GM21619 (cell line): Measurements from ENCODE around the gene PROS1.
"Not testable (repeated sequence)": the region's sequence is repeated elsewhere in the genome, so short reads cannot be mapped to it uniquely, and the experiment has no call there.

ENCODE experiments used
- ATAC-seq: cut with Tn5 transposase; IDR thresholded peaks from one replicate; pipeline ENCODE4 v1.9.1; 2021; ENCODE audit not compliant: unreplicated experiment

PROS1 gene

DNA sequence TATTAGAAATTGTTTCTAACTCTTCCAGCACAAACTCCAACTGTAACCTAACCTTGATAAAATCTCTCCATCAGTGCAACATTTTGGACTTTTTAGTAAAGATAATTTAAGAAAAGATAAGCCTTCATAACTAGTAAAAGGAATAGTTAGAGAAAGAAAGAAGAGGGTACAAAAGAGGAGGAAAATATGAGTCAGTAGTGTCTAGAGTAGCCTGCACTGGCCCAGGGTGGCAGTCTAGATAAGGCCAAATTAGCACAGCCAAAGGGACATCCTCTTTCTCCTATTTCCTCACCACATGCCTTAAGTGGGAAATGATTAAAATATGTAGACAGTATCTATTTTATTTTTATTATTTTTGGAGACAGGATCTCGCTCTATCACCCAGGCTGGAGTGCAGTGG is 3.7 kb downstream of the PROS1 start:
- ATAC-seq: no peak

GRCh38 chr3:93969443-93969842 is 4.3 kb downstream of the PROS1 start:
- ATAC-seq: no peak

GRCh38 chr3:93965106-93965505 is 8.6 kb downstream of the PROS1 start:
- not testable (repeated sequence) for ATAC-seq

- ATAC-seq: no peak
These were observed 10.9 kb downstream of the PROS1 start for GRCh38 chr3:93962798-93963197.

DNA sequence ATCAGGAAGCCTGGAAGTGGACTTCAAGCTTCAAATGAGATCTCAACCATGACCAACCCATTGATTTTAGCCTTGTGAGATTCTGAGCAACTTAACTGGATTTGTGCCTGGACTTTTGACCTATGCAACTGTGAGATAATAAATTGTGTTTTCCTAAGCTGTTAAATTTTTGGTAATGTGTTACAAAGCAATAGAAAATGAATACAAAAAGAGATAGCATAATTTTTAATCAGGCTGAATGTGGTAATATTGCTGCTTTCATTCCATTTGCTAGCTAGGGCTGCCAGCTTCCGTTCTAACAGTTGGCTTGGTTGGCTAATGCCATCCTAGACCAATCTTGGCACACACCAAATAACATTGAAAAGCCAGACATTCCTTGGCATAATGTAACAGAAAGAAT is 12.2 kb downstream of the PROS1 start:
- no peak for ATAC-seq

DNA sequence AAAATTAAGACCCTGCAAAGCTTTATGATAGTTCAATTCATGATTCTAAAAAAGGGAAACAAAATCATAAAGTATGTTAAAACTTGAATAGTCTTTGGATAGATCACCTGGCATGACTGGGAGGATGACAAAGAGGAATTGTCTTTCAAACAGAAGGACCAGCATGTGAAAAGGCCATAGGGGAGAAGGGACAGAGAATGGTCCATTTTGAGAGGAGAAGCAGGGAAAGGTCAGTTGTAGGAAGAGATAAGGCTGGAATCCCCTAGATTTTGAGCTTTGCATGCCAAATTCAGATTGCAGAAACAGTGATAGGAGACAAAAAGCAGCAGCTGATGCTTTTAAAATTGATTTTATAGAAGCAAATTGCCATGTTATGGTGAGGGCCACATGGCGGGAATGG is 12.7 kb downstream of the PROS1 start:
- ATAC-seq: no peak

GRCh38 chr3:93949958-93950357 is 23.7 kb downstream of the PROS1 start:
- ATAC-seq: not testable (repeated sequence)

GRCh38 chr3:93937485-93937884 is 36.2 kb downstream of the PROS1 start:
- ATAC-seq: not testable (repeated sequence)

- no peak for ATAC-seq
These were observed 37.1 kb downstream of the PROS1 start for GRCh38 chr3:93936549-93936948.

DNA sequence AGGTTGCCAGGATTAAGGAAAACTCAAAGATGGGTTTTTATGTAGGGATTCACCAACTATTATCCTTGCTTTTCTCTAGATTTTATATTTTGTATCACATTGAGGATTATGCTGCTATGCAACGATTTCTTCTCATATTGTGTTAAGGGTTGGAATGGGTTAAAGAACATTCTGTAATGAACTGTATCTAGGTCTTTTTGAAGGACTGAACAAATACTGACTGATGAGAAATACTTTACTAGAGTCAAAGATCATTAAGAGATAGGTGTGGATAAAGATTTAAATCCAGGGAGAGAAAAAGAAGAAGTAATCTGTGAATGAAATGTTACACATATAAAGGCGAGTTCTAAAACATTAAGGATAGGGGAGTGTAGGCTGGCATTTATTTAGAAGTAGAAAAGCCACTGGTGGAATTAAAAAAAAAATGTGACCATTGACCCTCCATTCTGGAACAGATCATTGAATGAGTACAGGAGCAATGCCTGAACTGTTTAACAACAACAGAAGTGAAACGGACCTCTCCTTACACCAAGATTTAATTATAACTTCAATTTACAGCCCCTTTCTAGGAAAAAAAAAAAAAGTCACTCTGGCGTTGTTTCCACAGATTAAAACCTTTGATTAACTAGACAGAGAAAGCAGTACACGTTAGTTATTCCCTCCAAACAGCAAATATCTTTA is 39.2 kb downstream of the PROS1 start:
- no peak for ATAC-seq

DNA sequence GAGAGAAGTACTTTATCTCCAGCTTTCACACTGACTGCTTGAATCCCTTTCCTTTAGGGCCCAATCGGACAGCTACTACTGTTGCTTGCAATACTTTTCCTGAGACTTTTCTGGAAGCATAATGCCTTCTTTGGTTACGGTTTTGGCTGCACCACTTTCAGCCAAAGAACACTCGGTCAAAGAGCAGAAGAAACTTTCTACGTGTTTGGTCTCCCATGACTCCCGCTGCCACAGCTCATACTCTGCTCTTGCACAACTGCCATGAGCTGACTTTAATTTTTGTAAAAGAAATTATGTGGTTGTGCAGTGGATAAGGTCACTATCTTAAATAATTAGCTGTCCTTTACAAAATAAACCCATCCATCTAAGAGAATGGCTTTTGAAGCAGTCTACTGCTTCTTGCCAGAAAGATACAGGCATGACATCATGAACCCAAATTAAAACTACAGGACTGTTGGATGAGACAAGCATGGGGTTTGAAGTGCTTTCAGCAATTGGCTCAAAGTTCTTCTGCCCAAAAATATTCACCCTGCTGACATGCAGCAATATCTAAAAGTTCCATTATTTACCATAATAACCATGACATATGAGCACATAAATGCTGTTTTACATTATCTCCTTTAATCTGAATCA is 42.0 kb downstream of the PROS1 start:
- ATAC-seq: no peak

GRCh38 chr3:93930041-93930440 is 43.7 kb downstream of the PROS1 start:
- no peak for ATAC-seq

GRCh38 chr3:93926789-93927188 is 46.9 kb downstream of the PROS1 start:
- ATAC-seq: no peak

DNA sequence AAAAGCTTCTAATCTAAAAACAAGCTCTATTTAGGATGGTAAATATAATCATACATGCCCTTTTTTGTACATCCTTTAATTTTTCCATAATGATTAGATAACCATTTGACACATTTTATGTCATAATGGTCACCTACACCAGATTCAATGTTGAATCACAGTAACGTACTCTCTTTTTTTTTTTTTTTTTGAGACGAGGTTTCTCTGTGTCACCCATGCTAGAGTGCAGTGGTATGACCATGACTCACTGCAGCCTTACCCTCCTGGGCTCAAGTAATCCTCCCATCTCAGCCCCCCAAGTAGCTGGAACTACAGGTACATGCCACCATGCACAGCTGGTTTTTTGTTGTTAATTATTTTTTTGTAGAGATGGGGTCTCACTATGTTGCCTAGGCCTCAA is 49.2 kb downstream of the PROS1 start:
- ATAC-seq: no peak

DNA sequence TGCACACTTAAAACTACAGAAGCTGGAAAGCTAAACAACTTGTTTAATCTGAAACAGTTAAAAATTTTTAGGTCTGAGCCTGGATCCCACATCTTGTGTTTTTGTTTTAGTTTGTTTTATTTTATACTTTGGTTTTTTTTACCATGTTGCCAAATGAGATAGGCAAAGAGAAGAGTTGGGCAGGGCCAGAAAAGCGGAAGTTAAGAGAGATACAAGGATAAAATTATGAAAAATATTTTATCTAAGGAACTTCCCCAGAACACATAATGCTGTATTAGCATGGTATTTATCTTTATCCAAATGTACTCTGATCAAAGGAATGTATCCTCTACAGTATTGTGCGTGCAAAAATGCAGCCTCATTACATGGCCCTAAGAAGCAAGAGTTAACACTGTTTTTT is 50.7 kb downstream of the PROS1 start:
- ATAC-seq: no peak

DNA sequence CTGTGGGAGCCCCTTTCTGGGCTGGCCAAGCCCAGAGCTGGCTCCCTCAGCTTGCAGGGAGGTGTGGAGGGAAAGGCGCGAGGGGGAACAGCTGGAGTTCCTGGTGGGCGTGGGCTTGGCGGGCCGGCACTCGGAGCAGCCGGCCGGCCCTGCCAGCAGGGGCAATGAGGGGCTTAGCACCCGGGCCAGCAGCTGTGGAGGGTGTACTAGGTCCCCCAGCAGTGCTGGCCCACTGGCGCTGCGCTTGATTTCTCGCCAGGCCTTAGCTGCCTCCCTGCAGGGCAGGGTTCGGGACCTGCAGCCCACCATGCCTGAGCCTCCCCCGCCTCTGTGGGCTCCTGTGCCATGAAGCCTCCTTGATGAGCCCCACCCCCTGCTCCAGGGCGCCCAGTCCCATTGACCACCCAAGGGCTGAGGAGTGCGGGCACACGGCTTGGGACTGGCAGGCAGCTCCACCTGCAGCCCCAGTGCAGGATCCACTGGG is 56.1 kb downstream of the PROS1 start:
- not testable (repeated sequence) for ATAC-seq

DNA sequence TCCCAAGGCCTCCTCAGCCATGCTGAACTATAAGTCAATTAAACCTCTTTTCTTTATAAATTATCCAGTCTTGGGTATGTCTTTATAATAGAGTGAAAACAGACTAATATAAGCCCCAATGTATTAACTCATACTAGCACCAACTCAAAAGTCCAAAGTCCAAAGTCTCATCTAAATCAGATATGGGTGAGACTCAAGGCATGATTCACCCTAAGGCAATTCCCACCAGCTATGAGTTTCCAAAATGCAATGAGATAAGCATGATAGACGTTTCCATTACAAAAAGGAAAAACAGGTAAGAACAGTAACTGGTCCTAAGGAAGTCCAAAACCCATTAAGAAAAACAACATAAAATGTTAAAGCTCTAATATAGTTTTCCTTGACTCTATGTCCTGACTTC is 60.1 kb downstream of the PROS1 start:
- not testable (repeated sequence) for ATAC-seq

GRCh38 chr3:93911206-93911605 is 62.5 kb downstream of the PROS1 start:
- ATAC-seq: no peak

DNA sequence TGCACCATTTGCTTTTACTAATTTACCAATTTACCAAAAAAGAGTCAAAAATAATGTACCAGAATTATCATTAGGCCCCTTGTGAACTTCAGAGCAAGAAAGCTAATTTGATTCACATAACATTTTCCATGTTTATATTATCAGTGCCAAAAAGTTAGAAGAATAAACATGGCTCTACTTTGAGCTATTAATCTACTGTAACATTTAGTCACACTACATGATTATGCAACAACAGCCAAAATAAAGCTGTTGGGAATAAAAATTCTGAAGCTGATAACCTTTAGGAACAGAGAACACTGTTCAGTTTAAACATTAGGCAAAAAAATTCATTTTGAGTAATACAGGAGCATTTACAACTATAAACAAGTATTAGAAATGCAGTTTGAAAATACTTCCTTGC is 63.6 kb downstream of the PROS1 start:
- no peak for ATAC-seq

DNA sequence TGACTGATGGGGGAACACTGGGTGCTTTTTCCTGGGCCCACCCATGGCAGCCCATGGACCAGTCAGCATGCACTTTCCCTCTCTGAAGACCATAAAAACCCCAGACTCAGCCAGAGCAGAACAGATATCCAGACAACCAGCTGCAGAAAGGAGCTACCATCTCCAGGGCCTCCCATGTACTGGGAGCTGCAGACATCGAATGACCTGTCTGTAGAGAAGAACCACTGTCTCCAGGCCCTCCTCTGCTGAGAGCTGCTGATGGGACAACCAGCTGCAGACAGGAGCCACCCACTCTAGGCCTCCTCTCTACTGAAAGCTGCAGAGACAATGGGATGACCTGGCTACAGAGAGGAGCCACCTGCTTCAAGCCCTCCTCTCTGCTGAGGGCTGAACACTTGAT is 66.6 kb downstream of the PROS1 start:
- ATAC-seq: no peak

- no peak for ATAC-seq
These were observed 67.5 kb downstream of the PROS1 start for GRCh38 chr3:93906245-93906644.

GRCh38 chr3:93904568-93904967 is 69.1 kb downstream of the PROS1 start:
- no peak for ATAC-seq
